ENCODE results near the gene C1orf21. TPM values are rescaled to one million over a fixed set of nuclear protein-coding genes. Genes with fewer than 3 reads are reported as not detected.

C1orf21 gene
- total and polyA plus RNA-seq, 2 donors = 13.6 to 42.7 TPM

DNA sequence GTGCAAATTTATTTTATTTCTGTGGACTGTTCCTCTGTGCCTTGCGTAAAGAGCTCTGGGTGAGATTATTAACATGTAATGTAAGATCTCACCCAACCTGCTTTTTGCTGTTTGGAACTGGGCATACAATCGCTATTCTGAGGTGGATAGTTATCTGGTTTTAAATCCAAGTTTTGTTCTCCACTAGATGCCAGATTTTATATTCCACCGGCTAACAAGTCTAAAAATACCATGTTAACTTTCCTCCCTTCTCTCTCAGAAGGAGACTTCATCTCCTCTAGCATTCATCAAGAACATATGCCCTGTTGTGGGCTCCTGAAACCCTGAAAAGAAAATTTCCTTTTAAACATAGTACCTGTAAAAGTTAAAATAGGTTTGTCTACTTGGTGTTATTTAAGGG, 56.4 kb downstream of the C1orf21 start:
- no peak for DNase-seq (ENCODE audit: low read depth in 6 of 9, low spot score in 9 of 9)
- no peaks in the 10 kb centered on the region for H3K9me3 ChIP-seq (ENCODE audit: control insufficient read depth in 2 of 2, insufficient read depth in 1 of 2, low read length in 1 of 2)
- H3K36me3 ChIP-seq (ENCODE audit: control insufficient read depth in 2 of 2, insufficient read depth in 2 of 2, low read length in 1 of 2) = no peaks in the 10 kb centered on the region
- 96% methylated on average over 3 of the region's 3 CpGs for WGBS
- no peaks in the 10 kb centered on the region for H3K27me3 ChIP-seq (ENCODE audit: control insufficient read depth in 2 of 2, insufficient read depth in 1 of 2, low read length in 1 of 2)
- H3K4me3 ChIP-seq (ENCODE audit: low read length in 2 of 2) = no peak overlapping the region
- H3K27ac ChIP-seq (ENCODE audit: low read depth in 1 of 2, low read length in 1 of 2) = no peak overlapping the region
- no peaks in the 10 kb centered on the region for H3K4me1 ChIP-seq (ENCODE audit: control insufficient read depth in 2 of 2, insufficient read depth in 2 of 2, low read length in 2 of 2)

DNA sequence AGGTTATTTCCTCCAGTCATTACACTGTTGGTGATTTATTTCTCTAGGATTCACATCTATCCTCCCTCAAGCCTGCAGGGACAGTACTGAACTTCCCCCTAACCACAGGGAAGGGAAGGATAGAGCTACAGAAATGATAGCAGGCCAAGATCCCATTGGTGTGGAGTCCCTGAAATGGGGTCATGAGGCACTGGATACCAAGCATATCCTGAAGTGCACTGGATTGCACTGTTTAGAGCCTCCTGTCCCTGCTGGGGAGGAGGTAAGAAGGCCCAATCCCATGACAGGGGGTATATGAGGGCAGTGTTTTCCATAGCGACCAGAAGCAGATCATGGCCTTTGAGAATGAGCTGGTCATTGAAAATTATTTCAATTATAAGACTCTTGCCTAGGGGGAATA, 56.8 kb downstream of the C1orf21 start:
- WGBS = 96% methylated on average over 1 of the region's 1 CpG

DNA sequence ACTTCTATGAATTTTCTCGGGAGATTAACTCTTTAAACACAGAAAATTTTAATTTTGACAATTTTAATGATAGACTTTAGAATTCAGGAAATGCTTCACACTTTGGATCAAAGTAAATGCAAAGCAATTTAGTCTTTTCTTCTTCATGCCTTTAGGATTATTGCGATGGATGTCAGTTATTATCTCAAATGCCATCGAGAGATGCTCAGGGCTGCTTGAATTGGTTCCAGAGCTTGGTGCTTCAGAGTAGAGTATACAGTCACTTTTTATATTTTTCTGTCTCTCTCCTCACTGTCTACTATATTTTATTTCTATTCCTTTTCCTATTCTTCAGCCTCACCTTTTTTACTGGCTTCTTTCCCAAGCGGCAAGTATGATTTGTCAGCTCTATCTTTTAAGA, 59.2 kb downstream of the C1orf21 start:
- Histone ChIP-seq H3K9me3 (ENCODE audit: control insufficient read depth in 2 of 2, insufficient read depth in 1 of 2, low read length in 1 of 2) (no peaks in the 10 kb centered on the region), H3K27me3 (ENCODE audit: control insufficient read depth in 2 of 2, insufficient read depth in 1 of 2, low read length in 1 of 2) (no peaks in the 10 kb centered on the region), H3K4me1 (ENCODE audit: control insufficient read depth in 2 of 2, insufficient read depth in 2 of 2, low read length in 2 of 2) (no peaks in the 10 kb centered on the region), H3K36me3 (ENCODE audit: control insufficient read depth in 2 of 2, insufficient read depth in 2 of 2, low read length in 1 of 2) (no peaks in the 10 kb centered on the region), H3K4me3 (ENCODE audit: low read length in 2 of 2) (no peak overlapping the region), H3K27ac (ENCODE audit: low read depth in 1 of 2, low read length in 1 of 2) (no peak overlapping the region)
- no peak for DNase-seq (ENCODE audit: low read depth in 6 of 9, low spot score in 9 of 9)
- 98% methylated on average over 4 of the region's 4 CpGs for WGBS

More for the DNA sequence above, 56.8 kb downstream of the C1orf21 start:
- Histone ChIP-seq H3K4me1 (ENCODE audit: control insufficient read depth in 2 of 2, insufficient read depth in 2 of 2, low read length in 2 of 2) (no peaks in the 10 kb centered on the region), H3K36me3 (ENCODE audit: control insufficient read depth in 2 of 2, insufficient read depth in 2 of 2, low read length in 1 of 2) (no peaks in the 10 kb centered on the region), H3K9me3 (ENCODE audit: control insufficient read depth in 2 of 2, insufficient read depth in 1 of 2, low read length in 1 of 2) (no peaks in the 10 kb centered on the region), H3K27ac (ENCODE audit: low read depth in 1 of 2, low read length in 1 of 2) (no peak overlapping the region), H3K27me3 (ENCODE audit: control insufficient read depth in 2 of 2, insufficient read depth in 1 of 2, low read length in 1 of 2) (no peaks in the 10 kb centered on the region), H3K4me3 (ENCODE audit: low read length in 2 of 2) (no peak overlapping the region)
- no peak for DNase-seq (ENCODE audit: low read depth in 6 of 9, low spot score in 9 of 9)

DNA sequence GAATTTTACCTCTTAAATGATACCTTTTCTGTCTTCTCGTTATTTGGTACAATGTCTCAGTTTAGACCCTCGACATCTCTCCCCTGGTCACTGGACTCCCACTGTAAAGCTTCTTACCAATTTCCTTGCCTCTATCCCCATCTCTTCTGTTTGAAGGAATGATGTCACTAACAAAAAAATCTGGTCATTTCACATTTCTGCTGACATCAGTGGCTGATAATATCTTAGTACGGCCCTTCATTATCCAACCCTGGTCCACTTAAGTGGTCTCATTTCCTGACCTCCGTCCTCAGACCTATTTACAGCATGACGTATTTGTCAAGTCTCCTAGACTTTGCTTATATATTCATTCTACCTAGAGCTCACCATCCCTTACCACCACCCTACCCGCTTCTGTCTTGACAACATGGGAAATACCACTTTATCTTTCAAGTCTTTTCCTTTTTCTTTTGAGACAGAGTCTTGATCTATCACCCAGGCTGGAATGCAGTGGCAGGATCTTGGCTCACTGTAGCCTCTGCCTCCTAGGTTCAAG, 60.9 kb downstream of the C1orf21 start:
- Histone ChIP-seq H3K27ac (ENCODE audit: low read depth in 1 of 2, low read length in 1 of 2) (no peak overlapping the region), H3K36me3 (ENCODE audit: control insufficient read depth in 2 of 2, insufficient read depth in 2 of 2, low read length in 1 of 2) (no peaks in the 10 kb centered on the region), H3K9me3 (ENCODE audit: control insufficient read depth in 2 of 2, insufficient read depth in 1 of 2, low read length in 1 of 2) (no peaks in the 10 kb centered on the region), H3K4me1 (ENCODE audit: control insufficient read depth in 2 of 2, insufficient read depth in 2 of 2, low read length in 2 of 2) (no peaks in the 10 kb centered on the region), H3K27me3 (ENCODE audit: control insufficient read depth in 2 of 2, insufficient read depth in 1 of 2, low read length in 1 of 2) (no peaks in the 10 kb centered on the region), H3K4me3 (ENCODE audit: low read length in 2 of 2) (no peak overlapping the region)
- DNase-seq (ENCODE audit: low read depth in 6 of 9, low spot score in 9 of 9) = no peak
- 98% methylated on average over 6 of the region's 6 CpGs for WGBS

DNA sequence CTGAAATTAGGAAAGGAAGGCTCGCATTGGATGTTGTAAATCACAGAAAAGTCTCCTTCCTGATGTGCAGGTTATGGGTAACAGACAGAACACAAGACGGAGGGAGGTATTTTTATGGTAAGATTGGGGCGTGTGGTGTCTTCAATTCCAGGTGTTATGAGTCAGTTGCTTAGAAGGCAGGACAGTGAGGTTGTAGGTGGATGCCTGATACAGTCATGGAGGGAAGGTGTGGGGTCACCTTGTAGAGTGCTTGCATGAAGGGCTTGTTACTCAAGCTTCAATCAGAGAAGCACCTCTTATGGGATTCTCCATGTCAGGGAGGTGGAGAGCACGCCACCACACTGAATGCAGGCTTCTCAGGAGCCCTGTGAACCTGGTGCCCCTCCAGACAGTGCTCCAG, 63.1 kb downstream of the C1orf21 start:
- Histone ChIP-seq H3K4me1 (ENCODE audit: control insufficient read depth in 2 of 2, insufficient read depth in 2 of 2, low read length in 2 of 2) (no peaks in the 10 kb centered on the region), H3K27ac (ENCODE audit: low read depth in 1 of 2, low read length in 1 of 2) (no peak overlapping the region), H3K27me3 (ENCODE audit: control insufficient read depth in 2 of 2, insufficient read depth in 1 of 2, low read length in 1 of 2) (no peaks in the 10 kb centered on the region), H3K9me3 (ENCODE audit: control insufficient read depth in 2 of 2, insufficient read depth in 1 of 2, low read length in 1 of 2) (no peaks in the 10 kb centered on the region), H3K36me3 (ENCODE audit: control insufficient read depth in 2 of 2, insufficient read depth in 2 of 2, low read length in 1 of 2) (no peaks in the 10 kb centered on the region), H3K4me3 (ENCODE audit: low read length in 2 of 2) (no peak overlapping the region)
- WGBS = 96% methylated on average over 4 of the region's 4 CpGs
- no peak for DNase-seq (ENCODE audit: low read depth in 6 of 9, low spot score in 9 of 9)

DNA sequence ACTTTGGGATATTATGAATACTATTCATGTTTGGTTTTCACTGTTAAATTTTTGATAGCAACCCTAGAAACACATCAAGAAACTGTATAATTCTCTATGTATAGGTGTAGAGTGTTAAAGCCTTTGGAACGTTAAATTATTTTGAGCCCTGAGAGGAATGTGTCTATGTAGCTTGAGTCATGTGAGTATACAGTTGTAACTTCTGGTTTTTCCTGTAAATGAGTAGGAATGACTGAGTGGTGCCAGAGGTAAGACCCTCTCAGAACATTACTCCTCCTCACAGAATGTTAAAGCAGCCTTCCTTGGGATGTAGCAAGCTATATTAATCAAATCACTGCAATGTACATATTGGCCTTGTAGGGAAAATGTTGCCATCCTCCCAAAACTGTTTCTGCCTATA, 69.0 kb downstream of the C1orf21 start:
- no peak for DNase-seq (ENCODE audit: low read depth in 6 of 9, low spot score in 9 of 9)
- Histone ChIP-seq H3K36me3 (ENCODE audit: control insufficient read depth in 2 of 2, insufficient read depth in 2 of 2, low read length in 1 of 2) (no peaks in the 10 kb centered on the region), H3K27ac (ENCODE audit: low read depth in 1 of 2, low read length in 1 of 2) (no peak overlapping the region), H3K4me1 (ENCODE audit: control insufficient read depth in 2 of 2, insufficient read depth in 2 of 2, low read length in 2 of 2) (no peaks in the 10 kb centered on the region), H3K27me3 (ENCODE audit: control insufficient read depth in 2 of 2, insufficient read depth in 1 of 2, low read length in 1 of 2) (no peaks in the 10 kb centered on the region), H3K9me3 (ENCODE audit: control insufficient read depth in 2 of 2, insufficient read depth in 1 of 2, low read length in 1 of 2) (no peaks in the 10 kb centered on the region), H3K4me3 (ENCODE audit: low read length in 2 of 2) (no peak overlapping the region)
- WGBS = 91% methylated on average over 1 of the region's 1 CpG

DNA sequence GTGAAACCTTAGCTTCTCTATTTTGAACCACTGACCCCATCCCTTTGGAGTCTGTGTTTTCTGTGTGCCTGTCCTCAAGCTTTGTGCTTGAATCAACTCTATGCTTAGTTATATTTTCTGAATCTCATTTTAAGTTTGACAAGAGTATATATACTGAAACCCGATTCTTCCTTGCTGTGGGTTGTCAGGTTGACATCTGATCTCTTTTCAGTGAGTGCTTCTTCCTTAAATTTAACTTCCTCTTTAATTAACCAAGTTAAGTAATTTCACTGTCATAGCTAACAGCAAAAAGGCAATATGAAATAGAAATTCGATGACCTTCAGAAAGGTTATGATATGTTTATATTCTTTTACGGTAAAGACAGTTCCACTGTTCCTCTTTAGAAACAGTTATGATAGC, 69.4 kb downstream of the C1orf21 start:
- no peaks in the 10 kb centered on the region for H3K4me1 ChIP-seq (ENCODE audit: control insufficient read depth in 2 of 2, insufficient read depth in 2 of 2, low read length in 2 of 2)
- no peak overlapping the region for H3K4me3 ChIP-seq (ENCODE audit: low read length in 2 of 2)
- peak in 1 of 9 donors; percentile 9 for DNase-seq (ENCODE audit: low read depth in 6 of 9, low spot score in 9 of 9)
- WGBS = 57% methylated on average over 3 of the region's 3 CpGs
- H3K27me3 ChIP-seq (ENCODE audit: control insufficient read depth in 2 of 2, insufficient read depth in 1 of 2, low read length in 1 of 2) = no peaks in the 10 kb centered on the region
- H3K36me3 ChIP-seq (ENCODE audit: control insufficient read depth in 2 of 2, insufficient read depth in 2 of 2, low read length in 1 of 2) = no peaks in the 10 kb centered on the region
- no peaks in the 10 kb centered on the region for H3K9me3 ChIP-seq (ENCODE audit: control insufficient read depth in 2 of 2, insufficient read depth in 1 of 2, low read length in 1 of 2)
- H3K27ac ChIP-seq (ENCODE audit: low read depth in 1 of 2, low read length in 1 of 2) = no peak overlapping the region

DNA sequence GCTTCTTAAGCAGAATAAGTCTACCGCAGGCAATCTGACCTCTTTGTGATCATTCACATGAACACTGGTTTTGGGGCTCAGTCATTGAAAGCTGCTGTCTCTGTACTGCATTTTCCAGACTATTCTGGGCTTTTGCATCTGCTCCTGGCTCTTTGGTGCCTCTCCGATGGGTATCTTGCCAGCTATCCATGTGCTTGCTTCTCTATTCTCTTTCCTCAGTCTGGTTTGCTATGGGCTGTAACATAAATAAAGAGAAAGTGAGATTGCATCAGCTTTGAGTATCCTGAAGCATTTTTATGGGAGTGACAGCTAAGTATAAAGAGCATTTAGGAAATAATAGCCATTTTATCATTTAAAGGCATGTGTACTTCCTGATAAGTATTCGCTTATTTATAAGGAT, 70.7 kb downstream of the C1orf21 start:
- Histone ChIP-seq H3K36me3 (ENCODE audit: control insufficient read depth in 2 of 2, insufficient read depth in 2 of 2, low read length in 1 of 2) (no peaks in the 10 kb centered on the region), H3K4me1 (ENCODE audit: control insufficient read depth in 2 of 2, insufficient read depth in 2 of 2, low read length in 2 of 2) (no peaks in the 10 kb centered on the region), H3K27ac (ENCODE audit: low read depth in 1 of 2, low read length in 1 of 2) (no peak overlapping the region), H3K4me3 (ENCODE audit: low read length in 2 of 2) (no peak overlapping the region), H3K9me3 (ENCODE audit: control insufficient read depth in 2 of 2, insufficient read depth in 1 of 2, low read length in 1 of 2) (no peaks in the 10 kb centered on the region), H3K27me3 (ENCODE audit: control insufficient read depth in 2 of 2, insufficient read depth in 1 of 2, low read length in 1 of 2) (no peaks in the 10 kb centered on the region)
- no peak for DNase-seq (ENCODE audit: low read depth in 6 of 9, low spot score in 9 of 9)
- WGBS = 99% methylated on average over 3 of the region's 3 CpGs

DNA sequence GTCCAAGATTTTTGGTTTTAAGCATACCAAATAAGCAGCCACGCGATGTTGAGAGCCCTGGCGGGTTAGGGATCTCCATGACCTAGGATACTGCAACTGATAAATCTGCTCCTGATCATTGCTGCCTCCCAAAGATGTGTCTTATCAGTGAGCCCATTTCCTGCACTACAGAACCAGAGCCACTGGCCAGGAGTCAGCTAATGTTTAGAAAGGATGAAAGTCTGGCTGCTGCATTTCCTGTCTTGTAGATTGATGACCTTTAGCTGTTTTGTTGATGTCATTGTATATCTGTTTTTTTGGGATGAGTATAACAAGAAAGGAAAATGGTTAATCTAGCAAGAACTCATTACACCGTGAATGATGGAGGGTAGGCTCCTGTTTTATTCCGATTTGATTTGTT, 74.5 kb downstream of the C1orf21 start:
- Histone ChIP-seq H3K4me3 (ENCODE audit: low read length in 2 of 2) (no peak overlapping the region), H3K36me3 (ENCODE audit: control insufficient read depth in 2 of 2, insufficient read depth in 2 of 2, low read length in 1 of 2) (no peaks in the 10 kb centered on the region), H3K9me3 (ENCODE audit: control insufficient read depth in 2 of 2, insufficient read depth in 1 of 2, low read length in 1 of 2) (no peaks in the 10 kb centered on the region), H3K4me1 (ENCODE audit: control insufficient read depth in 2 of 2, insufficient read depth in 2 of 2, low read length in 2 of 2) (no peaks in the 10 kb centered on the region), H3K27ac (ENCODE audit: low read depth in 1 of 2, low read length in 1 of 2) (no peak overlapping the region), H3K27me3 (ENCODE audit: control insufficient read depth in 2 of 2, insufficient read depth in 1 of 2, low read length in 1 of 2) (no peaks in the 10 kb centered on the region)
- no peak for DNase-seq (ENCODE audit: low read depth in 6 of 9, low spot score in 9 of 9)
- WGBS = over 99% methylated on average over 5 of the region's 5 CpGs

DNA sequence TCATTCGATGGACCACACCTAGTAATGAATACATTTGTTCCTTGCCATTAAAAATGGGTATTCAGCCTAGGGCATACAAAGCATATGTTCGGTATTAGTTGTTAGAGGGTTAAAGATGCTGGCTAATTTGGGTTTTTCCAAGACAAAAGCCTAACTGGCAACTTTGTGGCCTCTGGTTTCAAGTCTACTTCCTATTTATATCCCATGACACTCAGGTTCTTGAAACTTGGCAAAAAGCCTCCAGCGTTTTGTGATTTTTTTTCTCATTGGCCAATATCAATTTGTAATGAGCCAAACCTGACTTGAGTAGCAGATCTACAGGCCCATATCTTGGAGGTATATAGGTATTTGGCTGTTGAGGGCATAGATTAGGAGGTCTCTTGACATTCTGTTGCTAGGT, 75.3 kb downstream of the C1orf21 start:
- Histone ChIP-seq H3K27ac (ENCODE audit: low read depth in 1 of 2, low read length in 1 of 2) (no peak overlapping the region), H3K4me1 (ENCODE audit: control insufficient read depth in 2 of 2, insufficient read depth in 2 of 2, low read length in 2 of 2) (no peaks in the 10 kb centered on the region), H3K9me3 (ENCODE audit: control insufficient read depth in 2 of 2, insufficient read depth in 1 of 2, low read length in 1 of 2) (no peaks in the 10 kb centered on the region), H3K27me3 (ENCODE audit: control insufficient read depth in 2 of 2, insufficient read depth in 1 of 2, low read length in 1 of 2) (no peaks in the 10 kb centered on the region), H3K36me3 (ENCODE audit: control insufficient read depth in 2 of 2, insufficient read depth in 2 of 2, low read length in 1 of 2) (no peaks in the 10 kb centered on the region), H3K4me3 (ENCODE audit: low read length in 2 of 2) (no peak overlapping the region)
- WGBS = 90% methylated on average over 3 of the region's 3 CpGs
- DNase-seq (ENCODE audit: low read depth in 6 of 9, low spot score in 9 of 9) = no peak
